Mesenteric fat pad (tissue), 1 donor: Measurements from ENCODE around the gene UBE2S. TPM values are rescaled to one million over a fixed set of nuclear protein-coding genes. Genes with fewer than 3 reads are reported as not detected.

Source experiments
- DNase-seq: peaks from one replicate; pipeline ENCODE4 v3.0.0-alpha.2; 2020; ENCODE audit warnings: low spot score
- total RNA-seq: library from RNA; stranded (reverse); fragmentation: NEBNext Ultra II Directional; extraction: Animal tissue kit (Norgen Biotek cat#: 25700); gene quantifications from one replicate; pipeline ENCODE4 v1.2.1, GENCODE V29; 2021
- donor health status: DM: yes; HTN: yes; CAD: no.

UBE2S gene
- total RNA-seq, 1 donor from 2014 or later = 24.2 TPM

DNA sequence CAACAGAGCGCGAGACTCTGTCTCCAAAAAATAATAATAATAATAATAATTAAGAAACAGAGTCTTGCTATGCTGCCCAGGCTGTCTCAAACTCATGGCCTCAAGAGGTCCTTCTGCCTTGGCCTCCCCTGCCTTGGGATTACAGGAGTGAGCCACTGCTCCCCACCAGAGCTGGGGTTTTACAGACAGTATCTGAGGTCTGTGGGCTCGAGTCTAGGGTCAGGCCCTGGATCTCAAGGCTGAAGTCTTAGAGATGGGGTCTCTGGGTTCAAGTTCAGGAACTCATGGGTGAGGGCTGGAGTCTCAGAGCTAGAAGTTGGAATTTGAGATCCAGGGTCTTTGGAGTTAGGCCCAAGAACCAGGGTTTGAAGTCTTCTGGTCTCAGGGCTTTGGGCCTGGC lies 40.8 kb downstream of the UBE2S start:
- no peak for DNase-seq

DNA sequence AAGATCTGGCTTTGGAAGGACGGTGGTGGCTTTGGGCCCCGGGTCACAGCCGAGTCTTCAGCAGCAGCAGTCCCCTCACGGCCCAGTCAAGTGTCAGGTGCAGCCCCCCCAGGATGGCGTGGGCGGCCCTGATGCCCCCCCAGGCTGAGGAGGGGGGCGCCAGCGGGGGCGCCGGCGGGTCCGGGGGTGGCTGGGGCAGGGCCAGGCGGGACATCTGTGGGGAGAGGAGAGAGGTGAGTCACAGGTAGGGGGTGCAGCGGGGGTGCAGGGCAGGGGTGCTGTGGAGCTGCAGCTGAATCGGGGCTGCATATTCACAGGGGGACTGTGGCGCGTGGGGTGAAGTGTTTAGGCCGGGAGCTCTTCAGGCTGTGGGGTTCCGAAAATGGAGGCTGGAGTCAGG lies 41.6 kb downstream of the UBE2S start:
- no peak for DNase-seq

DNA sequence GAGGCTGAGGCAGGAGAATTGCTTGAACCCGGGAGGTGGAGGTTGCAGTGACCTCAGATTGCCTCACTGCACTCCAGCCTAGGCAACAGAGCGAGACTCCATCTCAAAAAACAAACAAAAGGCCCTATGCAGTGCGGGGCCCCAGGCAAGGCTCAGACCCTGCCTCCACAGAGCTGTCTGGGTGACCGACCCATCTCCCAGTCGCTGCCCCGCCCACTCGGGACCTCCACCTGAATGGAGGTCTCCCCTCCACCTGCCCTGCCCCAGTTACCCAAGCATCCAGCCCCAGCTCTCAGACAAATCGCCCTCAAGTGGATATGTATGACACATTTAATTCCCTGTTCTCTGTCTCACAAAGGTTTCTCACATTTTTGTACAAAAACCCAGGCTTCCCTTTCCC lies 42.3 kb downstream of the UBE2S start:
- DNase-seq = no peak

DNA sequence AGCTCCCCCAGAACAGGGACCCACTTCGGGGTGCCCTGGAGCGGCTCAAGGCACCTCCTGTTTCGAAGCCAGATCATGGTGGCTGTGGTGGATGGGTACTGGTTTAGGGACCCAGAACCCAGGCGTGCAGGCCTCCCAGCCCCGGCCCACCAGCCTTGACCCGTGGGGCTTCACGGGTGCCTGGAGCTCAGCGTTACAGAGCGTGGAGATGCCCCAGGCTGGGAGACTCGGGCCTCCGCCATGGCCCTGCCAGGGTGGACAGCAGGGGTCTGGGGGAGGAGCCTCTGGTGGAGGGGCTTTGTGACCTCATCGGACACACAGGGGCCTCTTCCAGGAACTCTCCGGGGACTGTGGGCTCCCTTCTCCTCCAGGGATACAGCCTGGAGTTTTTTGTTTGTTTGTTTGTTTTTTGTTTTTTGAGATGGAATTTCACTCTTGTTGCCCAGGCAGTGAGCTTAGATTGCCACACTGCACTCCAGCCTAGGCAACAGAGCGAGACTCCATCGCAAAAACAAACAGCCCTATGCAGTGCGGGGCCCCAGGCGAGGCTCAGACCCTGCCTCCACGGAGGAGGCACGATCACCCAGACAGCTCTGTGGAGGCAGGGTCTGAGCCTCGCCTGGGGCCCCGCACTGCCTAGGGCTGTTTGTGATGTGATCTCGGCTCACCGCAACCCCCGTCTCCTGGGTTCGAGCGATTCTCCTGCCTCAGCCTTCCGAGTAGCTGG lies 44.4 kb downstream of the UBE2S start, which contains the start of gene GARIN5B:
GARIN5B (minus strand) TSS at position 271 of the 727 bp plus-strand sequence; CDS start at position 77, 194 bp downstream.
- no peak for DNase-seq

GRCh38 chr19:55362174-55362989 lies 45.2 kb downstream of the UBE2S start:
- no peak for DNase-seq

DNA sequence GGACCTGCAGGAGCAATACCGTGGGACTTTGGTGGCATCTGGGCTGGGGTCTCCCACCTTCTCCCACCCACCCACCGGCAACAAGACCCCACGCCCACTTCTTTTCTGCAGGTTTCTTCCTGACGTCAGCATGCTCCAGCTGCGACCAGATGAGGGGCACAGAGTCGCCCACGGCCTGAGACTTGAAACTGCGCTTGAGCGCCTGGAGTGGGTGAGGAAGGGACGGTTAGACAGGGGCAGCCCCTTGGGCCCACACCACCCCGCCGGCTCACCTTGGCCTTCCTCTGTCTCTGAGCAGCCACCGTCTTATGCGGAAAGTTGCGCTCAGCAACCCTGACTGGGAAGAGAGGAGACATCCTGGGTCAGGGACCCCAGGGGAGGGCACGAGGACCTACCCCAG lies 46.7 kb downstream of the UBE2S start:
- DNase-seq = no peak

DNA sequence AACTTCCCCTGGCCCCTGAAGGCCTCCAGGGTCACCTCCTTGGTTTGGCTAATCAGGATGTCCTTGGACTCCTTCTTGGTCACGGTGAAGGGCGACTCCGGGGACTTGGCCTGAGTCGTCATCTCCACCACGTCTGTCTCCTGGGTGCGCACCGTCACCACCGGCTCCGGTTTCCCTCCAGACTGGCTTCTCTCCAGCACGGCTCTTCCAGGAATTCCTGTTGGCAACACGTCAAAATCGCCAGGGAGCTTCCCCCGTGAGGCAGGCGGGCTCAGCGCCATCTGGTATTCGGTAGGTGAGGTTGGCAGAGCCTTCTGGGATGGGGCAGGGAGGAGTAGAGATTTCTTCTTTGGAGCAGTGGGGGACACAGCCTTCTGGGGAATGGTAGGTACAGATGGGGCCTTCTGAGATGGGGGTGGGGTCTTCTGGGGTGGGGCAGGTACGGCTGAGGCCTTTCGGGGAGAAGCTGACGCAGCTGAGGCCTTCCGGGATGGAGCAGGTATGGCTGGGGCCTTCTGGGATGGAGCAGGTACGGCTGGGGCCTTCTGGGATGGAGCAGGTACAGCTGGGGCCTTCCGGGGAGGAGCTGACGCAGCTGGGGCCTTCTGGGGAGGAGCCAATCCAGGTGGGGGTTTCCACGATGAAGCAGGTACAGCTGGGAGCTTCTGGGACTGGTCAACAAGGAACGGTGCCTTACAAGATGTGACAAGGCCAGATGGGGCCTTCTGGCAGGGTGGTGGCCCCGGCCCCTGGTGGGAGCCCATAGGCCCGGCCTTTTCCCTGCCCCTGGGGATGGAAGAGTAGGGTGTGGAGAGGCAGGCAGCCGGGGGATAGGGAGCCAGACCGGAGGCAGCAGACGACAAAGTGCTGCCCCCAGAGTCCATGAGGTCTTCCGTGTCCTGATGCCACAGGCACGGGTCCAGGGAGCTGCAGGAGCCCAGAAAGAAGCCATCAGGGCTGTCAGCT lies 48.4 kb downstream of the UBE2S start:
- DNase-seq = no peak

- DNase-seq = no peak
These were observed 49.1 kb downstream of the UBE2S start for GRCh38 chr19:55358493-55358892.

GRCh38 chr19:55355213-55355821 lies 52.3 kb downstream of the UBE2S start:
- no peak for DNase-seq

- DNase-seq = no peak
These were observed 52.8 kb downstream of the UBE2S start, which contains the start of gene COX6B2 for GRCh38 chr19:55354698-55355212. Gene COX6B2, minus strand, starts transcription at chr19:55354719. Its CDS starts 198 bp downstream, at chr19:55354521.

- no peak for DNase-seq
These were observed 53.5 kb downstream of the UBE2S start for GRCh38 chr19:55353803-55354697.

DNA sequence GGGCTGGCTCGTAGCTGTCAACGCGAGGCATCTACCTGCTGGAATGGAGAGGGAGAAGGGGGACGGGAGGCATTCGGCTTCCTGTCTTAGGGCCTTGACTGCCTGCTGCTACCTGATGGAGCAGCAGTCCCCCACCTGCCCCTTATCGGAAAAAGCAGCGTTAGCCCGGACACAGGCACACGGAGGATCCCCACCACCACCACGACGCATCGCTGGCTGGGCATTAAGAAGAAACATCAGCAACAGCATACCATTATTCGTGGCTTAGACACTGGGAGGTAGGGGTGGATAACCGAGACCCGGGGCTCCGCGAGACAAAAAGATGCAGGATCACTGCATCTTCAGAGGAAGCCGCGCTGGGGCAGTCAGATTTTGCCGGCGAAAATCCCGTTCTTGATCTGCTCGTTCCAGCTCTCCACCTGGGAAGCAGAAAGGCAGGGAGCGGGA lies 54.2 kb downstream of the UBE2S start:
- no peak for DNase-seq

GRCh38 chr19:55352549-55353145 lies 54.9 kb downstream of the UBE2S start:
- DNase-seq = no peak

- DNase-seq = no peak
These were observed 55.5 kb downstream of the UBE2S start for GRCh38 chr19:55352040-55352439.

GRCh38 chr19:55350620-55351315 lies 56.8 kb downstream of the UBE2S start:
- no peak for DNase-seq
